ENCODE results near the gene OSBPL2.

Gene OSBPL2

GRCh38 chr20:62223571-62223970, 14.8 kb upstream of the OSBPL2 start:
- no peak for FAIRE-seq
- no peak for DNase-seq (ENCODE audit: insufficient read length, low spot score)
- no peak for TF ChIP-seq CTCF (IDR thresholded peaks at IDR 0.05; ENCODE audit: insufficient read depth, missing control alignments)

GRCh38 chr20:62224113-62224855, 14.0 kb upstream of the OSBPL2 start:
- TF ChIP-seq CTCF (IDR thresholded peaks at IDR 0.05; ENCODE audit: insufficient read depth, missing control alignments), result no peak
- no peak for FAIRE-seq
- DNase-seq (ENCODE audit: insufficient read length, low spot score), result no peak

DNA sequence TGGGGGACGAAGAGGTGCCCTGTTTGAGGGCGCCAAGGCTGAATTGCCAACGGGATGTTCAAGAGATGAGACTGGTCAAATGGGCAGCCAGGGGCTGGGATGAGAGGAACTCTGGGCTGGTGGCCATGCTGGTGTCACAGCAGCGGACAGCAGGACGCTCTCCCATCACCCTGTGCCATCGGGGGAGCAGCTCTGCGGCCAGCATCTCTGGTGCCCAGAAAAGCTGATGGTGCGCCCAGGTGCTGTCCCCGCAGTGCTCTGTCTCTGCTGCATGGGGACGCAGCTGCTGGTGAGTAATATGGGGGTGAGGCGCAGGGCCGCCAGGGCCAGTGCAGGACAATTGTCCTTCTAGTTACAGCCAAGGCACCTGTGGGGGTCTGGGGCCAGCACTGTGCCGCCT, 13.3 kb upstream of the OSBPL2 start:
- no peak for FAIRE-seq
- DNase-seq (ENCODE audit: insufficient read length, low spot score), result no peak
- no peak for TF ChIP-seq CTCF (IDR thresholded peaks at IDR 0.05; ENCODE audit: insufficient read depth, missing control alignments)

- FAIRE-seq (no peak), DNase-seq (ENCODE audit: insufficient read length, low spot score) (no peak)
- no peak for TF ChIP-seq CTCF (IDR thresholded peaks at IDR 0.05; ENCODE audit: insufficient read depth, missing control alignments)
These were observed 12.3 kb upstream of the OSBPL2 start for GRCh38 chr20:62225820-62226635.

- DNase-seq (ENCODE audit: insufficient read length, low spot score) (no peak), FAIRE-seq (no peak)
- TF ChIP-seq CTCF (IDR thresholded peaks at IDR 0.05; ENCODE audit: insufficient read depth, missing control alignments), result no peak
These were observed 11.4 kb upstream of the OSBPL2 start for GRCh38 chr20:62226707-62227590.

GRCh38 chr20:62227591-62227976, 10.7 kb upstream of the OSBPL2 start:
- no peak for FAIRE-seq
- TF ChIP-seq CTCF (IDR thresholded peaks at IDR 0.05; ENCODE audit: insufficient read depth, missing control alignments), result no peak
- DNase-seq (ENCODE audit: insufficient read length, low spot score), result no peak
